KOPT-K1 (cell line): Measurements from ENCODE around the gene PARD3B.

Experiments used
- H3K27ac ChIP-seq: fragments of 200-600 bp; sonication (generic); 2 replicates; pipeline ENCODE4 v1.5.1; 2016; ENCODE audit warnings: antibody characterized with exemption, mild to moderate bottlenecking, low read depth, low read length; ENCODE audit not compliant: poor library complexity, severe bottlenecking
- H3K36me3 ChIP-seq: fragments of 200-600 bp; sonication (generic); 2 replicates; pipeline ENCODE4 v1.5.1; 2017; ENCODE audit warnings: antibody characterized with exemption, mild to moderate bottlenecking, low read length, moderate library complexity; ENCODE audit not compliant: insufficient read depth
- H3K9me3 ChIP-seq: fragments of 200-600 bp; sonication (generic); 2 replicates; pipeline ENCODE4 v1.5.1; 2017; ENCODE audit warnings: antibody characterized with exemption, low read length, mild to moderate bottlenecking; ENCODE audit not compliant: insufficient read depth, poor library complexity, severe bottlenecking

PARD3B gene

GRCh38 chr2:204972606-204973336, 427.5 kb downstream of the PARD3B start:
- H3K9me3 ChIP-seq: no peaks in the 10 kb centered on the region
- no peak overlapping the region for H3K27ac ChIP-seq
- H3K36me3 ChIP-seq: no peaks in the 10 kb centered on the region

- Histone ChIP-seq H3K9me3 (no peaks in the 10 kb centered on the region), H3K36me3 (no peaks in the 10 kb centered on the region), H3K27ac (no peak overlapping the region)
Measured at GRCh38 chr2:204973616-204974015, 428.3 kb downstream of the PARD3B start.

- no peaks in the 10 kb centered on the region for H3K9me3 ChIP-seq
- H3K27ac ChIP-seq: no peak overlapping the region
- H3K36me3 ChIP-seq: no peaks in the 10 kb centered on the region
Measured at GRCh38 chr2:204974487-204974886, 429.2 kb downstream of the PARD3B start.

- no peaks in the 10 kb centered on the region for H3K9me3 ChIP-seq
- no peak overlapping the region for H3K27ac ChIP-seq
- H3K36me3 ChIP-seq: no peaks in the 10 kb centered on the region
Measured at GRCh38 chr2:204977914-204978313, 432.6 kb downstream of the PARD3B start.

GRCh38 chr2:204982303-204982702, 437.0 kb downstream of the PARD3B start:
- Histone ChIP-seq H3K36me3 (no peaks in the 10 kb centered on the region), H3K9me3 (no peaks in the 10 kb centered on the region), H3K27ac (no peak overlapping the region)

GRCh38 chr2:204984518-204984917, 439.2 kb downstream of the PARD3B start:
- no peaks in the 10 kb centered on the region for H3K9me3 ChIP-seq
- no peak overlapping the region for H3K27ac ChIP-seq
- H3K36me3 ChIP-seq: no peaks in the 10 kb centered on the region

GRCh38 chr2:204986641-204987040, 441.4 kb downstream of the PARD3B start:
- no peak overlapping the region for H3K27ac ChIP-seq
- no peaks in the 10 kb centered on the region for H3K36me3 ChIP-seq

GRCh38 chr2:204988836-204989235, 443.6 kb downstream of the PARD3B start:
- H3K27ac ChIP-seq: no peak overlapping the region
- H3K36me3 ChIP-seq: no peaks in the 10 kb centered on the region
- no peaks in the 10 kb centered on the region for H3K9me3 ChIP-seq

More at GRCh38 chr2:204986641-204987040, 441.4 kb downstream of the PARD3B start:
- H3K9me3 ChIP-seq: no peaks in the 10 kb centered on the region

- Histone ChIP-seq H3K9me3 (no peaks in the 10 kb centered on the region), H3K36me3 (no peaks in the 10 kb centered on the region), H3K27ac (no peak overlapping the region)
Measured at GRCh38 chr2:204989877-204990276, 444.6 kb downstream of the PARD3B start.

GRCh38 chr2:205001300-205001966, 456.2 kb downstream of the PARD3B start:
- Histone ChIP-seq H3K36me3 (no peaks in the 10 kb centered on the region), H3K27ac (no peak overlapping the region)

GRCh38 chr2:205002390-205002789, 457.1 kb downstream of the PARD3B start:
- Histone ChIP-seq H3K9me3 (no peaks in the 10 kb centered on the region), H3K27ac (no peak overlapping the region), H3K36me3 (no peaks in the 10 kb centered on the region)

More at GRCh38 chr2:205001300-205001966, 456.2 kb downstream of the PARD3B start:
- no peaks in the 10 kb centered on the region for H3K9me3 ChIP-seq

- H3K9me3 ChIP-seq: no peaks in the 10 kb centered on the region
- no peaks in the 10 kb centered on the region for H3K36me3 ChIP-seq
- H3K27ac ChIP-seq: no peak overlapping the region
Measured at GRCh38 chr2:205003288-205003687, 458.0 kb downstream of the PARD3B start.

GRCh38 chr2:205010196-205010595, 464.9 kb downstream of the PARD3B start:
- no peaks in the 10 kb centered on the region for H3K36me3 ChIP-seq
- no peaks in the 10 kb centered on the region for H3K9me3 ChIP-seq
- H3K27ac ChIP-seq: no peak overlapping the region

GRCh38 chr2:205011031-205011430, 465.8 kb downstream of the PARD3B start:
- Histone ChIP-seq H3K36me3 (no peaks in the 10 kb centered on the region), H3K9me3 (no peaks in the 10 kb centered on the region), H3K27ac (no peak overlapping the region)

- Histone ChIP-seq H3K27ac (no peak overlapping the region), H3K9me3 (no peaks in the 10 kb centered on the region), H3K36me3 (no peaks in the 10 kb centered on the region)
Measured at GRCh38 chr2:205012961-205013360, 467.7 kb downstream of the PARD3B start.

GRCh38 chr2:205013586-205013985, 468.3 kb downstream of the PARD3B start:
- Histone ChIP-seq H3K27ac (no peak overlapping the region), H3K36me3 (no peaks in the 10 kb centered on the region), H3K9me3 (no peaks in the 10 kb centered on the region)
